Activated CD8-positive, alpha-beta memory T cell treated with anti-CD3 and anti-CD28 coated beads for 1 hour (primary cell): ENCODE data around the gene TMEM74B.

Experiments used
- DNase-seq, 2 donors: peaks; one replicate each; pipeline ENCODE4 v3.0.0-alpha.2; 2020; ENCODE audit warnings: low read depth in 1 of 2; ENCODE audit errors: extremely low read depth in 1 of 2

The TMEM74B gene

DNA sequence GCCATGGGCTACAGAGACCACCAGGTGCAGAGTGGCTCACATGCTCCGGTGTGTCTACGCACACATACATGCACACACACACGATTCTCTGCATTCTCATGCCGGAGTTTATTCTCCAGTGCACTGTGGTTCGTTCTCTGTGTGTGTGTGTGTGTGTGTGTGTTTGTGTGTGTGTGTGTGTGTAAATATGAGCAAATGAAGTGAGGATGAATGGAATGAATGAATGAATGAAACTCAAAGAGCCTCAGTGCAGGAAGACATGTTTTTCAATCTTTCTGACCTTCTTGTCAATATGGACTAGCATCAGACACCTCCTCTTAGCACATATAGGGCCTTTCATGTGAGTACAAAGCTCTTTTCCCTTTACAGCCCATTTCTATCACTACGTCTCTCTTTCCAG, 1.6 kb downstream of the TMEM74B start:
- DNase-seq, result no peak

DNA sequence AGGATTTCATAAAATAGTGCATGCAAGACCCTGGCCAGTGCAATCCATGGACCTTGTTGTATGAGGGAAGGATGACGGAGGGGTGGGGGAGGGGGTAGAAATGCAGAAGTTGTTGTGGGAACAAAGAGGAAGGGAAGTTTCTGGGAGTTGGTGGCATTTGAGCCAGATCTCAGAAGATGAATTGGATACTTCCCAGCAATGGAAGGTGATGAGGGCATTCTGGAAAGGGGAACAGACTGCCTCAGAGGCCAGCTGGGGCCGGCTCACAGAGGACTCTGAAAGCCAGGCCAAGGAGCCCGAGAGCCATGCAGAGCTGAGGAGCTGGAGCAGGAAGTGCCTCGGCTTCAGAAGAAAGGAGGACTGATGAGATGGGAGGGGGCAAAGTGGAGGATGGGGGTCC, 2.7 kb downstream of the TMEM74B start:
- DNase-seq, result no peak

DNA sequence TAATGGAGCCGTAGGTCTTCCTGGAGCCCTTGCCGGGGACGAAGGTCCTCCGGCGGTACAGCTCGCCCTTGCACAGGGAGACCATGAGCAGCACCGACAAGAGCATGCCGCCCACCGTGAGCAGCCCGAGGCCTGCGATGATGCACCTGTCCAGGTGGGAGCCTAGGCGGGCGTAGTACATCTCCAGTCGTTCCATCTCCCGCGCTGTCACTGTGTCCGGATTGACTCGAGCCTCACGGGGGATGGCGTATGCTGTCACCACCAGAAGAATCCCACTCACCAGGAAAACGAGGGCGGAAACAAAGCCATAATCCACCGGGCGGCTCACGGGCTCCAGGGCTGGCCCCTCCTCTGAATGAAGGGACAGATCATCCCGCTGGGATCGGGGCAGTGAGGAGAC, 3.8 kb downstream of the TMEM74B start:
- no peak for DNase-seq

DNA sequence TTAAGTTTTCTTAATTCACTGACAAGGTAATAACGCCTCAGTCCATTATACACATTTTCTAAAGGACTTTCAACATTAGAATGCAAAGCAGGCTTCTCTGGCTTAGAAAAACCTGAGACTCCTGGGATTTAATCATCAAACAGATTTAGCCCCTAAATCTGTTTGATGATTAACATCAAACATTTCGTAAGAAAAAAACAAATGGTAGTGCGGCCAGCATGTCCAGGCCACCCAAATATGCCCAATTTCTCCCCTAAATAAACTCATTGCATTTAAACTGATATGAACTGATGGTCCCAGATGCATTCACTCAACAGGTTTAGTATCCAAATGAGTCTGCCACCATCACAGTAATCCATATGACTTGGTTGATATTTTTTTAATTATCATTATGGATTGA, 6.2 kb downstream of the TMEM74B start:
- no peak for DNase-seq

DNA sequence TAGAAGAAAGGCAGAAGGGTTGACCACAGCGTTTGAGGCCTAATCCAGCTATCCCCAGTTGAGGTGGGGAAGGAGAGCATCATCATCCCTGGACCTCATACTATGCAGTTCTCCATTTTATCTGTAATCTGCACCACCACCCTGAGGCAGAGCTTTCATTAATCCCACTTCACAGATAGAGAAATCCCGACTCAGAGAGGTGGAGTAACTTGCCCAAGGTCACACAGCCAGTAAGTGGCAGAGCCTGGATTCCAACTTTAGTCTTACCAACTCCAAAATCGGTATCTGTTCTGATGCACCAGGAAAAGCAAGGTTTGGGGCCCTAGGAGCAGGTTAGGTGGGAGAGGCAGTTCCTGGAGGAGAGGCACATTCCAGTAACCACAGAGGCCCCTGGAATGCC, 6.7 kb downstream of the TMEM74B start:
- no peak for DNase-seq

DNA sequence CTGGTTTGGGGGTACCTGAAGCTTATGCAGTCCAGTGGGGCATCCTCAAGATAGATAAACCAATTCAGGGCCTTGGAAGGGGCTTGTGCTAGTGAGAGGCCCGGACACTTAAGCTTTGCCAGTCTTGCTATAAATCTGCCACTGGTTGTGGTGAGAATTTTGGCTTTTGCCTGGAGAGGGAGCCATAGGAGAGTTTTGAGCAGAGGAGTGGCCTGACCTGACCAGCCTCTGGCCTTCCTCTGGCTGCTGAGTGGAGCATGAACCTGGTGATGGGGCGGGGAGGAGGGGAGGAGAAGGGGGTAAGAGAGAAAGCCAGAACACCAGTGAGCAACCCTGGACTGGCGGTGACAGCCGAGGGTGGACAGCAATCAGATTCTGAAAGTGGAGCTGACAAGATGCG, 7.1 kb downstream of the TMEM74B start:
- no peak for DNase-seq

DNA sequence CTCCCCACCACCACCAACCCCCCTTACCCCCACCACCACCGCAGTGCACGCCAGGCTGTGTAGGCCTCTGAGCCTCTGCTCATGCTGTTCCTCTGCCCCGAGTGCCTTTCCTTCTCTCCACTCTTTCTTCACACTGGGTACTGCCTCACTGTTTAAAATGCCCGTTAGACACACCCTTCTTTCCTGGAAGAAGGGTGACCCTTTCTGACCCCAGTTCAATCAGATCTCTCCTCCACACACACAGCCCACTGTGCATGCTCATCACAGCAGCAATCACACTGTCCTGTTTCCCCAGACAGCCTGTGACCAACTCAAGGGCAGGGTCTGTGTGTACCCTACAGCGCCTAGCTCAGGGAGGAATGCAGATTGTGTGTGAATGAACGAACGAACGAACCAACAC, 10.0 kb downstream of the TMEM74B start:
- DNase-seq, result no peak

DNA sequence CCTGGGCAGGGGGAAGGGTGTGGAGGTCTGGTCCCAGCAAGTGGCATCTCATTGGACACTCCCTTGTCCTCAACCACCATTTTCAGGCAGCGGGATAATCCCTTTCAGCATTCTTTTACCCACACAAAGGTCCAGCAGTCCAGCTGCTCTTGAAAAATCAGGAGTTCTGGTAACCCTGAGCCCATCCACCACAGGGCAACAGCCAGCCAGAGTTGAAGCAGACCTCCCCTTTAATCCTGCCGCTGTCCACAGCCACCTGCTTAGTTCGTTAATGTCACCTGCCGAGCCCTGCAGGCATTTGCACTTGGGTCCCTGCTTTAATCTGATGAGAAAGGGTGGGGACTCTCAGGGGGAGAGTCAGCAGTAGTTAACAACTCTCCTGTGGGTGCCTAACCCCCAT, 11.1 kb downstream of the TMEM74B start:
- DNase-seq, result no peak

DNA sequence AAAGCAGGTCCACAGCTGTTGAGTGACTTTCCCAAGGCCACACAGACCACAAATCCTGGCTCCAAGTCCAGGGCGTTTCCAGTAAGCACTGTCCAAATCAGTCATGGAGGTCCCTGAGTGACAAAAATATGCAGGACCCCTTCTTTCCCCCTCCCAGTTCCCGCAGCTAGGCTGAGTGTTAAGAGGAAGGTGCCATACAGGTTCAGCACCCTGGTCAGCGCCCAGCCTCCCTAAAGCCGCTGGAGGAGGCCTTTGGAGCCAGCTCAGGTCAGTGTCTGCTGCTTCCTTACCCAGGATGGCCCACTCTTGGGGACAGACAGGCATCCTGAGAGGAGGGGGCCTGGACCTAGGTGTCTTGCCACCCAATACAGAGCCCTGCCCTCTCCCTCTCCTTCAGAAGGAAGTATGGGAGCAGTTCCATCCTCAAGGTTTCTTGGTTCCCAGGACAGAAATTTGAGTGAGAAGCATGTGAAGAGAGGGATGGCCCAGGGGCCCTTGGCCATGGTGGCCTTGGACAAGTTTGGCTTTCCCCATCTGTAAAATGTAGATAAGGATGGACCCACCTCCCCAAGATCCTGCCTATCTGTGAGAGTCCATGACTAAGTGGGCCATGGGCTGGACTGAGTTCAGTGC, 13.2 kb downstream of the TMEM74B start:
- DNase-seq, result no peak

DNA sequence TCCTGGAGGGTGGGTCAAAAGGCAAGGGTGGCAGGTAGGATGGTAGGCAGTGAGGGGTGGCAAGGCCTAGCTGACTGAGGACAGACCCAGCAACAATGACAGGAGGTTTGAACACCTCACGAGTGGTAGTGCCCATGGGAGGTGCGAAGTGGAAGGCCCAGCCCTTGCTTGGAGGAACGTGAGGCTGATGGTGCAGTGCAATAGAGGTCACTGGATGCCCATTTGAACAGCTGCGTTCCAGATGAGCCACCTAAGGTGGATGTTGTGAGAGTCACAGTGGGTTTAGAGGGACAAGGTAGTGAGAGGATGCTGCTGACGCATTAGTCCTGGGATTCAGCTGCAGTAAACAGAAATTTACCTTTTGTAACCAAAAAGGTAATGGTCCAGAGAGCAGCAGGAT, 15.6 kb downstream of the TMEM74B start:
- DNase-seq, result no peak

DNA sequence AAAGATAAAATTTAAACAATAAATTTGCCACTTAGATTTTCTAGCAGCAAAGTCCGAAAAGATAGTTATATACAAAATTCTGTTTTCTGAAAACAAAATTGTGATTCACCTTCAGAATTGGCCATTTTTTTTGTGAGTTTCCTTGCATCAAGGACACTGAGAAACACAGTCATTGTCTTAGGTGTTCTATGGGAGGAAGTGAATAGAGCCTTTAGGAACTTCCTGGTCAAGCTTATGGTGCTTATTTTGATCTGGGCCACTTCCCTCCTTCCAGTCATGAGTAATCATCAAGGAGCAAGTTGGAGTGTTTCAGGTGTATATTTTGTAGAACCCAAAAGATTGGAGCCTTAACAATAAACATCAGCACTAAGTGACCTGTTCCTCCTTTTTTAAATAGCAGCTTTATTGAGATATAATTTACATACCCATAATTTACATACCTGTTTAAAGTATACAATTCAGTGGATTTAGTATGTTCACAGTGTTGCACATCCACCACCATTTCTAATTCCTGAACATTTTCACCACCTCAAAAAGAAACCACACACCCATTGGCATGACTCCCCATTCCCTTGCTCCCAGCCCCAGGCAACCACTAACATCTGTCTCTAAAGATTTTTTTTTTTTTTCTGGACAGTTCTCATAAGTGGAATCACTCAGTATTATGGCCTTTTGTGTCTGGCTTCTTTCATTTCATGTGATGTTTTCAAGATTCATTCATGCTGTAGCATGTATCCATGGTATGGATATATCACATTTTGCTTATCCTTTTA, 17.6 kb downstream of the TMEM74B start:
- DNase-seq, result no peak

DNA sequence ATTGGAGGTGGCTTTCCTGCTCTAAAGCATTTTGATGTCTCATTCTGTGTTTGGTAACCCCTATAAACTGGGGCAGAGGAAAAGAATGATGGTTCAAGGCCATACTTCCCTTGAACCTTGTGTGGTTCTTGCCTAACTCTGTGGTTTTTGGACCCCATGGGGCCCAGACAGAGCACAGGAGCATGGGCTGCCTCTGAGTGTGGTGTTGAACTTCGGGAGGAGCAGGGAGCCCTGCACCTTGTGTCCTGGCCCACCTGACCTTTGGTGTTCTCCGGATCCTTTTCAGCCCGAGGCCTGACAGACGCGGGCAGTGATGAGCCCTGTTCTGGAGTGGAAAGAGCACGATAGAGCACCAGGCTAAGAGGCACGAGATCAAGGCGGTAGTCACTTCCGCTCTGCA, 18.8 kb downstream of the TMEM74B start:
- DNase-seq, result no peak

DNA sequence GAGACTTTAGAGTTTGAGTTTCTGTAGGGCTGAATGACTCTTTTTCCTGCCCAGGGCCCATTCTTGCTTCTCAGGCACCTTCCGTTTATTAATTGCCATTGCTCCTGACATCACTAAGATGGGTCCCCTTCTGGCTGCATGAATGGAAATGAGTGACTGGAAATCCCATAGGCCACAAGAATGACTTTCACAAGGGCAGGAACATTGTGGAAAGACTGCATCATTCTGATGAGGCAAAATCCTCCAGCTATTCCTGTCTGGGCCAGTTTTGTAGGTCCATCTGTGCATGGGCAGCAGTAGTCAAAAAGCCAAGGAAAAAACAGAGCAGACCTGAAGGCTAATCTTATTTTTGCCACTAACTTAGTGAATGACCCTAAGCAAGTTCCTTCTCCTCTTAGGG, 19.3 kb downstream of the TMEM74B start:
- no peak for DNase-seq

DNA sequence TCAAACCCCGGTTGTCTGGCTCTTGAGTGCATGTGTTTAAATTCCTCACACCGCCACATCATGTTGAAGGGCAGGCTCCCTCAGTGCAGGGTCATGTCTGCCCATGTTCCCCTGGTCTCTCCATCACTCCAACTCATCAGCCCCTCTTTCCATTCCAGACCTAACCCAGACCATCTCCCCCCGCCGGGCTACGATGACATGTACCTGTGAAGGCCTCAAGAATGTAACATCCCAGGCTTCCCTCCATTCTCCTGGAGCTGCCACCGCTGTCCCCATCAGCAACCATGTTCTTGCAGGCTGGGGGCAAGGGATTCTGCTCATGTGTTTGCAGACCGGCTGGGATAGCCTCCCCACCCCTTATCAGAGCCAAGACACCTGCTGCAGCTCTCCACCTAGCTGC, 19.9 kb downstream of the TMEM74B start:
- no peak for DNase-seq

DNA sequence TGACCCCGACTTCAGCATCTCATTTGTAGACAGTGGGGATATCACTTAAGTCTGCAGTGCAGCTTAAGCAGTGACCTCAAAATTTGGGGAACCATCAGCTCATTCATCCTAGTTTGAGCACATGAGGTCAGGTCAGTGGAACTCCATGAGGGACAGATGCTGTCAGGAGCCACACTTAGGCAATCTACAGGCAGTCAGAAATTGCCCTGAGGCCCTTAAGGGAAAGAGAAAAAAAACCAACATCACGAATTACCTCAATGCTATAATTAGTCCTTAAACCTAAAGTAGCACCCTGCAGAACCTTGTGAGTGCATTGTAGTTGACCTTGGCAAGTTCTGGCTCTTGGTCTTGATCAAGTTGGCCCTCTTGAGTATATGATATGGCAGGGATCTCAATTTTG, 21.1 kb downstream of the TMEM74B start:
- DNase-seq, result no peak

DNA sequence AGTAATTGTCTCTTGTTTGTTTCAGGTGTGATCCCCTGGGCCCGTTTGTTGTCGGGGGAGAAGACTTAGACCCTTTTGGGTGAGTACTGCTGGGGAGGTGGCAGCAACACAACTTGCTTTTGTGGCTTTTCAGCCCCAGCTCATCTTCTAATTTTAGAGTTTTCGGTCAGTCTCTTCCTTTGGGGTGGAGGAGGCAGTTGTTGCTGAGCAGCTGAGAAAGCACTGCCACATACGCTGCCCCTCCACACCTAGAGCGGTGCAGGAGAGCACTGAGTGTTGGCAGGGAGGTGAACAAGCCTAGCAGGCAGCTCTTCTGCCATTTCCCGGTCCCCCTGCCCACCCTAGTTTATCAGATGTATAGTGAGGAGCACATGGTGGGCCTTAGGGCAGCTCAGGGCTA, 21.7 kb downstream of the TMEM74B start:
- DNase-seq, result no peak

DNA sequence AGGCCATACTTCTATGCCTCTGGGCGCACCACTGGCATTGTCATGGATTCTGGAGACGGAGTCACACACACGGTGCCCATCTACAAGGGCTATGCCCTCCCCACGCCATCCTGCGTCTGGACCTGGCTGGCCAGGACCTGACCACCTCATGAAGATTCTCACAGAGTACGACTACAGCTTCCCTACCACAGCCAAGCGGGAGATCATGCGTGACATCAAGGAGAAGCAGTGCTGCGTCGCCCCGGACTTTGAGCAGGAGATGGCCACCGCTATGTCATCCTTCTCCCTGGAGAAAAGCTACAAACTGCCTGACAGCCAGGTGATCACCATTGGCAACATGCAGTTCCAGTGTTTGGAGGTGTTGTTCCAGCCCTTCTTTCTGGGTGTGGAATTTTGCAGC, 23.8 kb downstream of the TMEM74B start:
- DNase-seq, result no peak

DNA sequence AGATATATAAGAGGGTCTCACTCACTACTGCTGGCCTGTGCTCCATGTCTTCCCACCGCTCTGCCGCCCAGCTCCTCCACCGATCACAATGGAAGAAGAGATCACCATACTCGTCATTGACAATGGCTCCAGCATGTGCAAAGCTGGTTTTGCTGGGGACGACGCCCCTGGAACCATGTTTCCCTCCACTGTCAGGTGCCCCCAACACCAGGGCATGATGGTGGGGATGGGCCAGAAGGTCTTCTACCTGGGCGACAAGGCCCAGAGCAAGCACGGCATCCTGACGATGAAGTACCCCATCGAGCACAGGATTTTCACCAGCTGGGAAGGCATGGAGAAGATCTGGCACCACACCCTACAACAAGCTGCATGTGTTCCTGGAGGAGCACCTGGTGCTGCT, 24.3 kb downstream of the TMEM74B start:
- DNase-seq, result no peak

DNA sequence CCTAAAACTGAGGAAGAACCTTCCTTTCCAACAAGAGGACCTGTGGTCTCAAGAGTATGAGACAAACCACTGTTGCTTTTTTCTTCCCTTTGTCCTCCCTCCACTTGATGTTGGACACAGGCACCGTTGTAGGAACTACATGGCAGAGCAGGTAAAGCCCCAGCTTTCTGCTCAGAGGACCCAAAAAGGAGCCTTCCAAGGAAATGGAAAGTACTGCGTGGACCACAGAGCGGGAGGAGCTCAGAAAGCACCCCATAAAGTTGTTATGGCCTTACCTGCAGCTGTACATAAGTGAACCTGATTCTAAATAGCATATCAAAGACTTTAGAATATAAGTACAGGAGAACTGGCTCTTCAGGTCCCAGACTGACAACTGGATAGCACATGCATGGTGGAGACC, 29.4 kb downstream of the TMEM74B start:
- no peak for DNase-seq

DNA sequence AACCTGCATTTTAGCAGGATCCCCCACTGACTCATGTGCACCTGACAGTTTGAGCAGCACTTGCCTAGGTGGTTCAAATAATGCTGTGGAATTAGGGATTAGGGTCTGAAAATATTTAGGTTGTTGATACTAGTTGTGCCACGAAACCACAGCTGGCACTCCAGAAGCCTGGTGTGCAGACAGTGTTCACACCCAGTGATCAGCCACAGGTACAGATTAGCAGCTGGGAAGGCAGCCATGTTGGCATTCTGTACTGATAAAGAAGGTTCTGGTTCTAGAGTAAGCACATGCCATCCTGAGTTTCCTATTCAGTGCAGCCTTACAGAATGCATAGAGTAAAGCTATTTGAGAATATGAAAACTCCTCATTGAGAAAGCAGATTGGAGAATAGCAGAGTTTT, 30.1 kb downstream of the TMEM74B start:
- no peak for DNase-seq

DNA sequence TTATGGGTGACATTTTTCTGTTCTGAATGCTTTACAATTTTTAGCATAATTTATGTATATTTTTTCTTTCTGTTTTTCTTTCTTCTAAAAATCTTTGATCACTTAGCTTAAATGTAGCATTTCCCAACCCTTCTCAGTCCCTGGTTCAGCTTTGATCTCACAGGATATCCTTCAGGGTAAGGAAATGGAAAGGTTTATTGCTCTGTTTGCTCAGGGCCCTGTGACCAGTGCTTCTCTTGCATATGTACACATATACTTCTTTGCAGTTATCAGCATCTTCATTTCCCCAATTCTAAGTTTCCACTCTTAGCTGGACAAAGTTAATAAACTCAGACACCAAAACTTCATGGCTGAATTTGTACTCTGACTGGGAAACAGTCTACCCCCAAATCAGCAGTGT, 30.6 kb downstream of the TMEM74B start:
- DNase-seq, result no peak

DNA sequence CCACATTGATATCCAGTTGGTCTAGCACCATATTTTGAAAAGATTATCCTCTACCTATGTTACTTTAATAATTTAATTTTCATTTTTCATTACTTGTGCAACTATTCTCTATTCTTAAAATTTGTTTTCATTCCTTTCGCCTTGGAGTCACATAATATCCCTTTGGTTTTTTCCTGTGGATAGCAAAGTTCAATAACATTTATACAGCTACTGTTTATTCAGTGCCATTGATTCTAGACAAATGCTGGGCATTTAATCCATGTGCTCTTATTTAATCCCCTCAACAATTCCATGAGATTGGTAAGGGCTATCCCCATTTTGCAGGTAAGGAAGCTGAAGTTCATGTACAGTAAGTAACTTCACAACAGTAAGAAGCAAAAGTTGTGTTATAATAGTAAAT, 33.8 kb downstream of the TMEM74B start:
- no peak for DNase-seq

DNA sequence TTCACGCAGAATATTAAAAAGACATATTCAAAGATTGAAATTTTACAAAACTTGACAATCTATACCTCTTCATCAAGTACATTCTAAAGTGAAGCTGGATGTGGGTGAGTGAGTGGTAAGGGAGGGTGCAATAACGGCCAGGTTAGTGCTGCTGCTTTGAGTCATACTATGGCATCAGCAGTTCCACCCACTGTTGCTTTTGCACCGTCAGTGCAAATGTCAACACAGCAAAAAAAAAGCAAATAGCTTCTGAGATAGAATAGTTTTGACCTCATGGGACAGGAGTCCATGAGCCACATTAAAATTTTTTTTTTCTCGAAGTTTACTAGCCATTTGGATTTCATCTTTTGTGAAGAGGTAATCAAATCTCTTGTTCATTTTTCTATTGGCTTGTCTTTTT, 34.6 kb downstream of the TMEM74B start:
- DNase-seq, result no peak
